ENCODE measurements around the gene SLC37A3.

DNA sequence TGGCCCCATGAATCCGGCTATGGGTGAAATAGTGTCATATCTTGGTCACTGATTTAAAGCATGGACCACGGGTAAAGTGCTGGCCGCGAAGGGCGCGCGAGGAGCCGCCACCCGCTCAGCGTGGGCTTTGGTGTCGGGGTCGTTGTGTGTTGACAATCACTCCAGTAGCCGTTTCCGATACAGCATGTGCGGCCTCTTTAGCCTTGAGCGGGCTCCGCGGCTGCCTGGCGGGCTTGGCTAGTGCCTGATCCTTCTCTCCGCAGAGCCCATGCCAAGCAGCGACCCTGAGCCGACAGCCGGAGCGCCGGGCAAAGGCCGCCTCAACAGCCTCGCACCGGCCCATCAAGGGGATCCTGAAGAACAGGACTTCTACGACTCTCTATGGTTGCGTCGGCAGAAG is 105.9 kb downstream of the SLC37A3 start:
- TF ChIP-seq, protein P1, sequence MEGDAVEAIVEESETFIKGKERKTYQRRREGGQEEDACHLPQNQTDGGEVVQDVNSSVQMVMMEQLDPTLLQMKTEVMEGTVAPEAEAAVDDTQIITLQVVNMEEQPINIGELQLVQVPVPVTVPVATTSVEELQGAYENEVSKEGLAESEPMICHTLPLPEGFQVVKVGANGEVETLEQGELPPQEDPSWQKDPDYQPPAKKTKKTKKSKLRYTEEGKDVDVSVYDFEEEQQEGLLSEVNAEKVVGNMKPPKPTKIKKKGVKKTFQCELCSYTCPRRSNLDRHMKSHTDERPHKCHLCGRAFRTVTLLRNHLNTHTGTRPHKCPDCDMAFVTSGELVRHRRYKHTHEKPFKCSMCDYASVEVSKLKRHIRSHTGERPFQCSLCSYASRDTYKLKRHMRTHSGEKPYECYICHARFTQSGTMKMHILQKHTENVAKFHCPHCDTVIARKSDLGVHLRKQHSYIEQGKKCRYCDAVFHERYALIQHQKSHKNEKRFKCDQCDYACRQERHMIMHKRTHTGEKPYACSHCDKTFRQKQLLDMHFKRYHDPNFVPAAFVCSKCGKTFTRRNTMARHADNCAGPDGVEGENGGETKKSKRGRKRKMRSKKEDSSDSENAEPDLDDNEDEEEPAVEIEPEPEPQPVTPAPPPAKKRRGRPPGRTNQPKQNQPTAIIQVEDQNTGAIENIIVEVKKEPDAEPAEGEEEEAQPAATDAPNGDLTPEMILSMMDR (IDR thresholded peaks at IDR 0.05): no peak
- no peak for TF ChIP-seq EZH2 (IDR thresholded peaks at IDR 0.05; ENCODE audit: borderline replicate concordance, insufficient read depth, low read depth, low read length, poor library complexity, severe bottlenecking)

Data from B cell (primary cell).